HepG2 (cell line): ENCODE measurements around the gene SDC1. TPM values are rescaled to one million over a fixed set of nuclear protein-coding genes. Genes with fewer than 3 reads are reported as not detected.

ENCODE experiments used
- EED ChIP-seq: sonication (generic); formaldehyde crosslinking; IDR thresholded peaks from 2 replicates; pipeline ENCODE4 v1.5.0; 2020; ENCODE audit warnings: mild to moderate bottlenecking, missing genetic modification reagents
- ETS1 ChIP-seq: sonication (generic); formaldehyde crosslinking; IDR thresholded peaks from 2 replicates; pipeline ENCODE4 v1.4.0; 2020; ENCODE audit warnings: missing genetic modification reagents
- GPN1 ChIP-seq: sonication (generic); formaldehyde crosslinking; IDR thresholded peaks from 2 replicates; pipeline ENCODE4 v1.5.1; 2020; ENCODE audit warnings: missing genetic modification reagents, borderline replicate concordance
- HMGXB3 ChIP-seq: sonication (generic); formaldehyde crosslinking; IDR thresholded peaks from 2 replicates; pipeline ENCODE4 v1.4.0; 2020; ENCODE audit warnings: missing genetic modification reagents, borderline replicate concordance
- HOXD1 ChIP-seq: sonication (generic); formaldehyde crosslinking; IDR thresholded peaks from 2 replicates; pipeline ENCODE4 v1.5.0; 2020; ENCODE audit warnings: missing genetic modification reagents
- KLF12 ChIP-seq: sonication (generic); formaldehyde crosslinking; IDR thresholded peaks from 2 replicates; pipeline ENCODE4 v1.4.0; 2020; ENCODE audit warnings: missing genetic modification reagents, borderline replicate concordance
- MEIS2 ChIP-seq: sonication (generic); formaldehyde crosslinking; IDR thresholded peaks from 2 replicates; pipeline ENCODE4 v1.9.0; 2021; ENCODE audit warnings: mild to moderate bottlenecking, missing genetic modification reagents
- MLXIP ChIP-seq: sonication (generic); formaldehyde crosslinking; IDR thresholded peaks from 2 replicates; pipeline ENCODE4 v1.9.0; 2021; ENCODE audit warnings: missing genetic modification reagents, borderline replicate concordance
- NR2F6 ChIP-seq, 2 experiments: IDR thresholded peaks; 2 replicates each; pipeline ENCODE4 v1.6.1; 2016; ENCODE audit warnings: antibody characterized with exemption in 1 of 2, mild to moderate bottlenecking in 1 of 2
- PCBP1 ChIP-seq: fragments of 200-400 bp; formaldehyde crosslinking; IDR thresholded peaks from 2 replicates; pipeline ENCODE4 v1.6.1; 2017; ENCODE audit warnings: mild to moderate bottlenecking, low read depth, low read length, borderline replicate concordance
- SRSF4 ChIP-seq: fragments of 200-400 bp; formaldehyde crosslinking; IDR thresholded peaks from one replicate; pipeline ENCODE4 v1.6.1; 2018; ENCODE audit warnings: mild to moderate bottlenecking, low read depth, low read length, moderate library complexity; ENCODE audit not compliant: poor library complexity, severe bottlenecking
- ZBTB4 ChIP-seq: sonication (generic); formaldehyde crosslinking; IDR thresholded peaks from 2 replicates; pipeline ENCODE4 v1.4.0; 2020; ENCODE audit warnings: missing genetic modification reagents, mild to moderate bottlenecking, borderline replicate concordance
- ZNF121 ChIP-seq: sonication (generic); formaldehyde crosslinking; IDR thresholded peaks from 2 replicates; pipeline ENCODE4 v1.5.0; 2020; ENCODE audit warnings: mild to moderate bottlenecking, missing genetic modification reagents
- ZNF75D ChIP-seq: sonication (generic); formaldehyde crosslinking; IDR thresholded peaks from 2 replicates; pipeline ENCODE4 v1.8.1; 2023; ENCODE audit warnings: missing genetic modification reagents, mild to moderate bottlenecking, borderline replicate concordance
- ZZZ3 ChIP-seq: sonication (generic); formaldehyde crosslinking; IDR thresholded peaks from 2 replicates; pipeline ENCODE4 v1.4.0; 2020; ENCODE audit warnings: missing genetic modification reagents, mild to moderate bottlenecking, borderline replicate concordance
- polyA plus RNA-seq, 8 experiments: library from polyadenylated mRNA; depleted of rRNA in 3 of 8; stranded (reverse) in 7 of 8; unstranded in 1 of 8; fragments of >200 nt; fragmentation: Illumina TruSeq in 4 of 8; extraction: Trizol in 4 of 8; gene quantifications; 2 replicates each; pipeline versions ENCODE4 v1.2.1 to v1.2.3, GENCODE V29; 2011 to 2016; ENCODE audit warnings: low read depth in 4 of 8, missing spikeins in 1 of 8, mixed read lengths in 1 of 8; ENCODE audit not compliant: insufficient read depth in 1 of 8
- total RNA-seq, 5 experiments: library from RNA; depleted of rRNA; stranded (reverse); fragments of >200 nt; fragmentation: Illumina TruSeq; extraction: Trizol; gene quantifications; 2 replicates each; pipeline ENCODE4 v1.2.3, GENCODE V29; 2016; ENCODE audit warnings: low read depth in 1 of 5

The SDC1 gene
- total and polyA plus RNA-seq, 2 of the 13 experiments (the other 11 are each of a cell fraction or from before 2014, with no cell fraction given), result 108 to 119 TPM

- TF ChIP-seq MLXIP (CRISPR knock-in tag) (no peak), ZBTB4 (CRISPR knock-in tag) (peak; percentile 53; the same call in 1 of the 2 replicates), SRSF4 (no peak), HMGXB3 (CRISPR knock-in tag) (peak; percentile 57; the same call in 1 of the 2 replicates), ZZZ3 (CRISPR knock-in tag) (peak; percentile 69; the same call in 1 of the 2 replicates), ZNF121 (CRISPR knock-in tag) (peak; percentile 20; the same call in 1 of the 2 replicates), GPN1 (CRISPR knock-in tag) (0 out of 2 replicates have a peak, but pooled peaks have one; percentile 45), NR2F6 (IDR thresholded peaks at IDR 0.05) (no peak; the same call in 1 of the 2 replicates), NR2F6 (CRISPR knock-in tag; IDR thresholded peaks at IDR 0.05) (peak; percentile 49; the same call in 1 of the 2 replicates), PCBP1 (peak; percentile 85; the same call in 1 of the 2 replicates), ZNF75D (CRISPR knock-in tag) (no peak; the same call in 1 of the 2 replicates), HOXD1 (0 out of 2 replicates have a peak, but pooled peaks have one; percentile 20), KLF12 (no peak; the same call in 1 of the 2 replicates), ETS1 (CRISPR knock-in tag) (no peak), EED (no peak; the same call in none of the 2 replicates), MEIS2 (no peak)
Measured at GRCh38 chr2:20225294-20226151, 593 bp upstream of the SDC1 start (continued).
